Keratinocyte (primary cell): ENCODE data around the gene WNT9A. TPM values are rescaled to one million over a fixed set of nuclear protein-coding genes. Genes with fewer than 3 reads are reported as not detected.
"Not testable (repeated sequence)": the region's sequence is repeated elsewhere in the genome, so short reads cannot be mapped to it uniquely, and the experiment has no call there.

Experiments used
- DNase-seq: peaks from one replicate; pipeline ENCODE4 v3.0.0-alpha.2; 2011; ENCODE audit warnings: low read depth, missing footprints, low spot score
- FAIRE-seq: peaks from 2 replicates; lab custom pipeline; 2011; peaks lifted over from hg19 to GRCh38; lab: Jason Lieb, UNC
- H2AFZ ChIP-seq: 2 replicates; pipeline ENCODE4 v1.6.0; 2012; ENCODE audit warnings: low read length, control low read depth, inconsistent platforms; ENCODE audit not compliant: control insufficient read depth
- H3K27ac ChIP-seq: 2 replicates; pipeline ENCODE4 v1.5.1; 2011; ENCODE audit warnings: low read length; ENCODE audit not compliant: control insufficient read depth, insufficient read depth
- H3K27me3 ChIP-seq: 3 replicates; pipeline ENCODE4 v1.6.0; 2011; ENCODE audit warnings: low read length; ENCODE audit not compliant: control insufficient read depth, insufficient read depth; ENCODE audit errors: extremely low read depth
- H3K36me3 ChIP-seq, 2 experiments: 2 replicates in 1 of 2; 3 replicates in 1 of 2; pipeline ENCODE4 v1.5.1; 2011; ENCODE audit warnings: low read length in 2 of 2, mild to moderate bottlenecking in 1 of 2; ENCODE audit not compliant: control insufficient read depth in 2 of 2, insufficient read depth in 2 of 2; ENCODE audit errors: extremely low read depth in 1 of 2
- H3K4me1 ChIP-seq: 3 replicates; pipeline ENCODE4 v1.5.1; 2011; ENCODE audit warnings: low read length; ENCODE audit not compliant: control insufficient read depth, insufficient read depth; ENCODE audit errors: extremely low read depth
- H3K4me2 ChIP-seq: 3 replicates; pipeline ENCODE4 v1.6.0; 2011; ENCODE audit warnings: low read depth, low read length; ENCODE audit not compliant: control insufficient read depth, insufficient read depth; ENCODE audit errors: extremely low read depth
- H3K4me3 ChIP-seq, 3 experiments: fragments of 200-600 bp in 1 of 3; sonication (generic) in 1 of 3; 2 replicates in 2 of 3; 3 replicates in 1 of 3; pipeline ENCODE4 v1.5.1; 2011 to 2016; ENCODE audit warnings: low read length in 3 of 3, mild to moderate bottlenecking in 3 of 3, control low read depth in 2 of 3, inconsistent platforms in 1 of 3, low read depth in 1 of 3, mixed read lengths in 1 of 3, mixed run types in 1 of 3, moderate library complexity in 1 of 3; ENCODE audit not compliant: control insufficient read depth in 2 of 3, insufficient read depth in 2 of 3; ENCODE audit errors: extremely low read depth in 1 of 3
- H3K79me2 ChIP-seq: 2 replicates; pipeline ENCODE4 v1.6.0; 2012; ENCODE audit warnings: low read length; ENCODE audit not compliant: control insufficient read depth, insufficient read depth
- H3K9ac ChIP-seq: 3 replicates; pipeline ENCODE4 v1.6.0; 2011; ENCODE audit warnings: low read length; ENCODE audit not compliant: control insufficient read depth, insufficient read depth; ENCODE audit errors: extremely low read depth
- H3K9me1 ChIP-seq: 3 replicates; pipeline ENCODE4 v1.6.0; 2011; ENCODE audit warnings: low read length; ENCODE audit not compliant: control insufficient read depth, insufficient read depth; ENCODE audit errors: extremely low read depth
- H3K9me3 ChIP-seq: 2 replicates; pipeline ENCODE4 v1.5.1; 2012; ENCODE audit warnings: low read depth, low read length; ENCODE audit not compliant: control insufficient read depth
- H4K20me1 ChIP-seq: 3 replicates; pipeline ENCODE4 v1.6.0; 2011; ENCODE audit warnings: low read length; ENCODE audit not compliant: control insufficient read depth, insufficient read depth; ENCODE audit errors: extremely low read depth
- dilution Hi-C: fragments of 300-500 bp; cut with MboI; formaldehyde crosslinking; loops from one replicate; pipeline ENCODE4 v1.7.0; 2020; ENCODE audit warnings: low sequenced_read_pairs; ENCODE audit not compliant: extremely low pct_ligation_motif_present
- polyA plus RNA-seq, 5 experiments: library from polyadenylated mRNA; depleted of rRNA in 3 of 5; stranded (reverse) in 3 of 5; stranded (forward) in 1 of 5; unstranded in 1 of 5; fragments of >200 nt; gene quantifications; 1 replicate in 1 of 5; 2 replicates in 3 of 5; 3 replicates in 1 of 5; pipeline versions ENCODE4 v1.2.1 to v1.2.3, GENCODE V29; 2011 to 2012; ENCODE audit warnings: missing spikeins in 2 of 5, low read depth in 1 of 5, low replicate concordance in 1 of 5
- TF ChIP-seq, protein P1 (sequence below), 3 experiments: IDR thresholded peaks in 1 of 3; conservative IDR thresholded peaks in 1 of 3; optimal IDR thresholded peaks in 1 of 3; 2 replicates in 2 of 3; 3 replicates in 1 of 3; pipeline versions ENCODE3 to v1.5.1; 2011; ENCODE audit warnings: low read length in 3 of 3, mild to moderate bottlenecking in 3 of 3, moderate library complexity in 2 of 3, control low read depth in 1 of 3, inconsistent platforms in 1 of 3; ENCODE audit not compliant: insufficient read depth in 2 of 3; ENCODE audit errors: extremely low read depth in 1 of 3

Gene WNT9A
- polyA plus RNA-seq, 1 donor (not counting 4 experiments of a cell fraction or from before 2014, with no cell fraction given) = 1.7 TPM

DNA sequence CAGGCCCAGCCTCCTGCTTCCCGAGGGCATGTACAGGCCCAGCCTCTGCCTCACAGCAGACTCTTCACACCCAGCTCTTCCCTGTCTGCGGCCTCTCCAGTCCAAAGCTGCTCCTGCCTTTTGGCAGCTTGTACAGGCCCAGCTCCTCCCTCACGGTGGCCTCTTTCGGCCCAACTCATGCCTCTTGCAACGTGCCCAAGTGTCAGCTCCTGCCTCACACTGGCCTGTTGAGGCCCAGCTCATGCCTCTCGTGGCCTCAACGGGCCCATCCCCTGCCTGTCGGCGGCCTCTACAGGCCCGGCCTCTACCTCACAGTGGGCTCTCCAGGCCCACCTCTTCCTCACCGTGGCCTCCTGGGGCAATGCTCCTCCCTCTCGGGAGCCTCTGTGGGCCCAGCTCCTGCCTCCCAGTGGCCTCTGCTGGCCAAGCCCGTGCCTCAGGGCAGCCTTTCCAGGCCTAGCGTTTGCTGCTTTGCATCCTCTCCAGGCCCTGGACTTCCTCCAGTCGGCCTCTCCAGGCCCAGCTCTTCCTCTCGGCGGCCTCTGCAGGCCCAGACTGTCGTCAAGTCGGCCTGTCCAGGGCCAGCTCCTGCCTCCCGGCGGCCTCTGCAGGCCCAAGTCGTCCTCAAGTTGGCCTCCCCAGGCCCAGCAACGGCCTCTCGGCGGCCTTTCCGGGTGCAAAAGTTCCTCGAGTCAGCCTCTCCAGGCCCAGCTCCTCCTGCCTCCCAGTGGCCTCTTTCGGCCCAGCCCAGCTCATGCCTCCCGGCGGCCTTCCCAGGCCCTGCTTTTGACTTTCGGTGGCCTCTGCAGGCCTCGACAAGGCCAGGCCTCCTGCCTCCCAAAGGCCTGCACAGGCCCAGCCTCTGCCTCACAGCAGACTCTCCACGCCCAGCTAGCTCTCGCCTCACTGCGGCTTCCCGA, 22.6 kb upstream of the WNT9A start:
- DNase-seq, H3K79me2 ChIP-seq, H3K27me3 ChIP-seq, H3K9me1 ChIP-seq, H3K36me3 ChIP-seq, H2AFZ ChIP-seq, H3K9ac ChIP-seq, H3K4me3 ChIP-seq, H3K27ac ChIP-seq, dilution Hi-C loops, H3K9me3 ChIP-seq, H3K4me2 ChIP-seq, H3K4me1 ChIP-seq, FAIRE-seq, H4K20me1 ChIP-seq: not testable (repeated sequence)

DNA sequence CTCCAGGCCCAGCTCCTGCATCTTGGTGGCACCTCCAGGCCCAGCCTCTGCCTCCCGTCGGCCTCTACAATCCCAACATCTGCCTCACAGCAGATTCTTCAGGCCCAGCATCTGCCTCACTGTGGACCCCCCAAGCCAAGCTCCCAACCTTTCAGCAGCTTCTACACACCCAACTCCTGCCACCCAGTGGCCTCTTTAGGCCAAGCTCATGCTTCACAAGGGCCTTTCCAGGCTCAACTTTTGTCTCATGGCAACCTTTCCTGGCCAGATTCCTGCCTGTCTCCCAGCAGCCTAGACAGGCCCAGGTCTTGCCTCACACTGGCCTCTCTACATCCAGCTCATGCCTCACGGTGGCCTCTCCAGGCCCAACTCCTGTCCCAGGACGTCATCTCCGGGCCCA, 20.1 kb upstream of the WNT9A start:
- H3K27me3 ChIP-seq, H3K4me2 ChIP-seq, H2AFZ ChIP-seq, H3K9me1 ChIP-seq, DNase-seq, H3K79me2 ChIP-seq, H3K4me1 ChIP-seq, H4K20me1 ChIP-seq, H3K27ac ChIP-seq, H3K4me3 ChIP-seq, FAIRE-seq, dilution Hi-C loops, H3K36me3 ChIP-seq, H3K9ac ChIP-seq, H3K9me3 ChIP-seq: not testable (repeated sequence)

DNA sequence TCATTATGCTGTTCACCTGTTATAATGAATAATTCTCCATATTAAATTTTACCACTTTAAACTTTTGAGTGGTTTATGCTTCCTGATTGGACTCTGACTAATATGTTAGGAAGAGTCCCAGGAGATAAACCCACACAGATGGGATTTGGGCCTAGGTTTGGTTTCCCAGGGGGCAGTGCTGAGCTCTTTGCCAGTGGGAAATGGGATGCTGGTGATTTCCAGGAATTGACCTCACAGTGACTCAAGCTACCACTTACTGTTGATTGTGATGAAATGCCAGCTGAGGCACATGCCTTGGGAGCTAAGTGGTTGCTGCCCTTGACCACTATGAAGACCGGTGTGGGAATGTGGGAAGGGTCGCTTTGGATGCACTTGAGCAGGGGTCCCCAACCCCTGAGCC, 19.0 kb upstream of the WNT9A start:
- dilution Hi-C loops, H3K9me1 ChIP-seq, H3K27ac ChIP-seq, H3K36me3 ChIP-seq, H3K4me2 ChIP-seq, H3K27me3 ChIP-seq, H3K4me1 ChIP-seq, H4K20me1 ChIP-seq, H3K9ac ChIP-seq, H3K4me3 ChIP-seq, DNase-seq, H3K9me3 ChIP-seq, H3K79me2 ChIP-seq, FAIRE-seq, H2AFZ ChIP-seq: not testable (repeated sequence)
- TF ChIP-seq, protein P1, sequence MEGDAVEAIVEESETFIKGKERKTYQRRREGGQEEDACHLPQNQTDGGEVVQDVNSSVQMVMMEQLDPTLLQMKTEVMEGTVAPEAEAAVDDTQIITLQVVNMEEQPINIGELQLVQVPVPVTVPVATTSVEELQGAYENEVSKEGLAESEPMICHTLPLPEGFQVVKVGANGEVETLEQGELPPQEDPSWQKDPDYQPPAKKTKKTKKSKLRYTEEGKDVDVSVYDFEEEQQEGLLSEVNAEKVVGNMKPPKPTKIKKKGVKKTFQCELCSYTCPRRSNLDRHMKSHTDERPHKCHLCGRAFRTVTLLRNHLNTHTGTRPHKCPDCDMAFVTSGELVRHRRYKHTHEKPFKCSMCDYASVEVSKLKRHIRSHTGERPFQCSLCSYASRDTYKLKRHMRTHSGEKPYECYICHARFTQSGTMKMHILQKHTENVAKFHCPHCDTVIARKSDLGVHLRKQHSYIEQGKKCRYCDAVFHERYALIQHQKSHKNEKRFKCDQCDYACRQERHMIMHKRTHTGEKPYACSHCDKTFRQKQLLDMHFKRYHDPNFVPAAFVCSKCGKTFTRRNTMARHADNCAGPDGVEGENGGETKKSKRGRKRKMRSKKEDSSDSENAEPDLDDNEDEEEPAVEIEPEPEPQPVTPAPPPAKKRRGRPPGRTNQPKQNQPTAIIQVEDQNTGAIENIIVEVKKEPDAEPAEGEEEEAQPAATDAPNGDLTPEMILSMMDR (optimal IDR thresholded peaks at IDR 0.05 in 1 of 3, IDR thresholded peaks at IDR 0.05 in 1 of 3, conservative IDR thresholded peaks at IDR 0.05 in 1 of 3; ENCODE audit: extremely low read depth in 1 of 3, insufficient read depth in 2 of 3, low read length in 3 of 3) = peak in 2 of 3 experiments; percentile 17 to 22
